ENCODE measurements around the gene MED27.

The MED27 gene

GRCh38 chr9:132040808-132041207 is 38.9 kb downstream of the MED27 start:
- Mint-ChIP-seq H3K9me3 (no peaks in the 10 kb centered on the region), H3K4me1 (ENCODE audit: low read depth) (peaks cover 21% of the 10 kb centered on the region), H3K27ac (no peak overlapping the region), H3K4me3 (no peak overlapping the region), H3K36me3 (ENCODE audit: low read depth) (peaks cover 14% of the 10 kb centered on the region), H3K27me3 (no peaks in the 10 kb centered on the region)

GRCh38 chr9:132040246-132040645 is 39.4 kb downstream of the MED27 start:
- peaks cover 16% of the 10 kb centered on the region for H3K36me3 Mint-ChIP-seq (ENCODE audit: low read depth)
- no peak overlapping the region for H3K27ac Mint-ChIP-seq
- no peaks in the 10 kb centered on the region for H3K27me3 Mint-ChIP-seq
- peaks cover 25% of the 10 kb centered on the region for H3K4me1 Mint-ChIP-seq (ENCODE audit: low read depth)
- H3K4me3 Mint-ChIP-seq, result no peak overlapping the region
- H3K9me3 Mint-ChIP-seq, result no peaks in the 10 kb centered on the region

- Mint-ChIP-seq H3K36me3 (ENCODE audit: low read depth) (peaks cover 18% of the 10 kb centered on the region), H3K27me3 (no peaks in the 10 kb centered on the region), H3K27ac (no peak overlapping the region), H3K9me3 (no peaks in the 10 kb centered on the region), H3K4me3 (no peak overlapping the region), H3K4me1 (ENCODE audit: low read depth) (peaks cover 33% of the 10 kb centered on the region)
Observed at GRCh38 chr9:132039284-132039683, 40.4 kb downstream of the MED27 start.

GRCh38 chr9:132037458-132037857 is 42.2 kb downstream of the MED27 start:
- no peak overlapping the region for H3K4me3 Mint-ChIP-seq
- H3K36me3 Mint-ChIP-seq (ENCODE audit: low read depth), result peaks cover 18% of the 10 kb centered on the region
- H3K4me1 Mint-ChIP-seq (ENCODE audit: low read depth), result peaks cover 45% of the 10 kb centered on the region
- H3K27me3 Mint-ChIP-seq, result no peaks in the 10 kb centered on the region
- H3K9me3 Mint-ChIP-seq, result no peaks in the 10 kb centered on the region
- H3K27ac Mint-ChIP-seq, result no peak overlapping the region

GRCh38 chr9:132036521-132036920 is 43.1 kb downstream of the MED27 start:
- Mint-ChIP-seq H3K4me1 (ENCODE audit: low read depth) (peaks cover 49% of the 10 kb centered on the region), H3K4me3 (no peak overlapping the region)

GRCh38 chr9:132035679-132036078 is 44.0 kb downstream of the MED27 start:
- Mint-ChIP-seq H3K4me3 (no peak overlapping the region), H3K4me1 (ENCODE audit: low read depth) (peaks cover 56% of the 10 kb centered on the region), H3K27ac (no peak overlapping the region), H3K27me3 (no peaks in the 10 kb centered on the region), H3K9me3 (no peaks in the 10 kb centered on the region), H3K36me3 (ENCODE audit: low read depth) (peaks cover 8% of the 10 kb centered on the region)

More at GRCh38 chr9:132036521-132036920, 43.1 kb downstream of the MED27 start:
- no peaks in the 10 kb centered on the region for H3K27me3 Mint-ChIP-seq
- no peak overlapping the region for H3K27ac Mint-ChIP-seq
- no peaks in the 10 kb centered on the region for H3K9me3 Mint-ChIP-seq
- peaks cover 10% of the 10 kb centered on the region for H3K36me3 Mint-ChIP-seq (ENCODE audit: low read depth)

GRCh38 chr9:132032238-132032950 is 47.3 kb downstream of the MED27 start:
- Mint-ChIP-seq H3K27ac (no peak overlapping the region), H3K4me1 (ENCODE audit: low read depth) (peaks cover 71% of the 10 kb centered on the region), H3K4me3 (no peak overlapping the region), H3K27me3 (no peaks in the 10 kb centered on the region), H3K9me3 (no peaks in the 10 kb centered on the region), H3K36me3 (ENCODE audit: low read depth) (peaks cover 8% of the 10 kb centered on the region)

GRCh38 chr9:132031467-132032237 is 48.0 kb downstream of the MED27 start:
- peaks cover 8% of the 10 kb centered on the region for H3K36me3 Mint-ChIP-seq (ENCODE audit: low read depth)
- no peak overlapping the region for H3K27ac Mint-ChIP-seq
- H3K4me3 Mint-ChIP-seq, result no peak overlapping the region
- H3K4me1 Mint-ChIP-seq (ENCODE audit: low read depth), result peaks cover 69% of the 10 kb centered on the region
- no peaks in the 10 kb centered on the region for H3K9me3 Mint-ChIP-seq
- H3K27me3 Mint-ChIP-seq, result no peaks in the 10 kb centered on the region

DNA sequence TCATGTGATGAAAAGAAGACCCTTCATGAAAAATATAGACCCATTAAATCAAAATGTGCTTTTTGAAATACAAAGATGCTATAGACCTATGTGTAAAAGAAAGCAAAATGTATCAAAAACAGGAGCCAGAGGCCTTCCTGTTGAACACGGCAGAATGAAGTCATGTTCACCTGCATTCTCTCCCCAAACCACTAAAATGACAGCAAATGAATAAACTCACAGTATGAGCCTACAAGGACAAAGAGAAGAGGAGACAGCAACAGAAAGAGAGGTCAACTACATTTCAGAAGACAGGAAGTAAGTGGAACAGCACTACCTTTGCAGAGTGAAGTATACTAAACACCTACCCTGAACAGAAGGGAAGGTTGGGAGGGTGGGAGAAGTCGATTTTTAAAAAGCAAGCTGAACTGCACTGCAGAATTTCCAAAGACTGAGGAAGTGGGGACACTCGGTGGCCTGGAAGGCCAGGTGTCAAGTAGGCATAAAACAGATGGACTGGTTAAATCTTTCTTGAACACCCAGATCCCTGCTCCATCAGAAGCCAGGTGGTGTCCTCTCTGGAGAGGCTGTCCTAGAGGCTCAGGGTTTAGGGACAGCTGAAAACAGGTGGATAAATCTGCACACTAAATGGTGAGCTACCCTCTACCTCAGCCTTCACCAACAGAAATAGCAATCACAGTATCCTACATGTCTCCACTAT is 48.9 kb downstream of the MED27 start:
- peaks cover 8% of the 10 kb centered on the region for H3K36me3 Mint-ChIP-seq (ENCODE audit: low read depth)
- no peaks in the 10 kb centered on the region for H3K9me3 Mint-ChIP-seq
- H3K4me1 Mint-ChIP-seq (ENCODE audit: low read depth), result peaks cover 60% of the 10 kb centered on the region
- no peaks in the 10 kb centered on the region for H3K27me3 Mint-ChIP-seq
- H3K27ac Mint-ChIP-seq, result no peak overlapping the region
- H3K4me3 Mint-ChIP-seq, result no peak overlapping the region

DNA sequence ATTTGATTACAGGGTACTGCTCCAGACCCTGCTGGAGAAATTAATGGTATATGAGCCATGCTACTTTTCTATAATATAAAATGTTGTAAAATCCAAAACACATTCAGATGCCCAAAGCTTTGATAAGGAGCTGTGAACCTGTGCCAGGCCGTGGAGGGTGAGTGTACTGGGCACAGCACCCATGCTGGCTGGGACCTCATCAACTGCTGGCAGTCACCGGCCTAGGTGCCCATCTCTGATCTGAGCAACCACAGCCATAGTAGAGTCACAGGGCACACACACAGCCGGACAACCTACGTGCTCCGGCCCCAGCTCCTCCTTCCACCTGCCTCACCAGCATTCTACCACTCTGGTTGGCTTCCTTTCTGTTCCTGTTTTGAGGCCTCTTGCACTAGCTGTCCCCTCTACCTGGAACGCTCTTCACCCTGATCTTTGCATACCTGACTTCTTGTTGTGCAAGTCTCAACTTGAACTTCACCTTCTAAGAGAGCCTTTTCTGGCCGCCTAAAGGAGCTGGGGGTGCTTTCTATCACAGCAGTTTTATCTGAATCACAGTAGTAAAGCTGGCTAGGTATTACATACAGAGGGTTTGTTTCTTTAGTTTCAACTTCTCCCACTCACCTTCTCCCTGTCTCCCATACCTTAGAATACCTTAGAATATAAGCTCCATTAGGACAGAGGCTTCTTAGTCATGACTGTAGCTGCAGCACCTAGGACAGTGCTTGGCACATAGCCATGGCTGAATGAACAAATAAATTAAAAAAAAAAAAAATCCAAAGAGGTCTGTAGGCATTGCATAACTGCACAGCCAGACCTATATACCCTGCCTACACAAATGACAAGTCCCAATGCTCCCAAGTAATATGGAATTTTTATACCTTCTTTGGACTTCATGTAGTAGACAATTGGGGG is 51.7 kb downstream of the MED27 start:
- Mint-ChIP-seq H3K4me1 (ENCODE audit: low read depth) (peaks cover 37% of the 10 kb centered on the region), H3K4me3 (no peak overlapping the region)

DNA sequence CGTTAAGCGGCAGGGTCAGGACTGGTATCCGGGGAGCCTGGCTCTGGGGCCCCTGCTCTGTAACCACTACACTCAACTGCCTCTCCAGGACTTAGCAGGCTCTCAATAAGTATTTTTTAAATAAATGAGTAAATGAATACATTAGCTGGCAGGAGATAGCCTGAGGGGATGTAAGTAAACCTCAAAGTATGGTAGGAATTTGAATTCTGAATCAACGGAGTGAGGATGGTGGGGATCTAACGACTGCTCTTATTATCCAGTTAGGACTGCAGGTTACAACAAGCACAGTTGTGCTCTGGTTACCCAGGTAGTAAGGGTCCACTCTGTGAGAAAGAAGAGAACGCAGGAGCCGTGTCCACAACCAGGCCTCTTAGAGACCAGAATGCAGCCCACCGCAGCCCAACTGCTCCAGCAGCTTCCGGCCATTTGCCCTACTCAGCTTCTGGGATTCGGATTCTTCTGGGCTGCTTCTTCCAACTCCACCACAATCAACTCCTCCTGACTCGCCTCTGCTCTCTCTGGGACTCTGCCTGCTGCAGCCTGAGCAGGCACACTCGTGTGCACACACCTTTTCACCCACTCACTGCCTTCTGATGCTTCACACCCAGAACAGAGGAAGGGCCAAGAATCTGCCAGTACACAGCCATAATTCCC is 52.6 kb downstream of the MED27 start:
- no peak overlapping the region for H3K4me3 Mint-ChIP-seq
- no peaks in the 10 kb centered on the region for H3K9me3 Mint-ChIP-seq
- no peak overlapping the region for H3K27ac Mint-ChIP-seq
- H3K27me3 Mint-ChIP-seq, result no peaks in the 10 kb centered on the region
- peaks cover 10% of the 10 kb centered on the region for H3K36me3 Mint-ChIP-seq (ENCODE audit: low read depth)
- peaks cover 27% of the 10 kb centered on the region for H3K4me1 Mint-ChIP-seq (ENCODE audit: low read depth)

More for the DNA sequence above, 51.7 kb downstream of the MED27 start:
- Mint-ChIP-seq H3K9me3 (no peaks in the 10 kb centered on the region), H3K36me3 (ENCODE audit: low read depth) (peaks cover 10% of the 10 kb centered on the region), H3K27ac (no peak overlapping the region), H3K27me3 (no peaks in the 10 kb centered on the region)

GRCh38 chr9:132025766-132026165 is 53.9 kb downstream of the MED27 start:
- Mint-ChIP-seq H3K4me3 (no peak overlapping the region), H3K36me3 (ENCODE audit: low read depth) (peaks cover 7% of the 10 kb centered on the region), H3K9me3 (no peaks in the 10 kb centered on the region), H3K27me3 (no peaks in the 10 kb centered on the region), H3K4me1 (ENCODE audit: low read depth) (peaks cover 16% of the 10 kb centered on the region), H3K27ac (no peak overlapping the region)

- no peak overlapping the region for H3K4me3 Mint-ChIP-seq
- peaks cover 7% of the 10 kb centered on the region for H3K4me1 Mint-ChIP-seq (ENCODE audit: low read depth)
- no peaks in the 10 kb centered on the region for H3K27me3 Mint-ChIP-seq
- H3K36me3 Mint-ChIP-seq (ENCODE audit: low read depth), result peaks cover 7% of the 10 kb centered on the region
- H3K9me3 Mint-ChIP-seq, result no peaks in the 10 kb centered on the region
- no peak overlapping the region for H3K27ac Mint-ChIP-seq
Observed at GRCh38 chr9:132024589-132024988, 55.1 kb downstream of the MED27 start.
